WTC11 (cell line): ENCODE results near the gene SMARCD3.

ENCODE experiments used
- IRF2 ChIP-seq: sonication (generic); formaldehyde crosslinking; IDR thresholded peaks from 2 replicates; pipeline ENCODE4 v1.8.0; 2022; ENCODE audit warnings: low read depth, missing genetic modification reagents, borderline replicate concordance
- TF ChIP-seq, protein P1 (sequence below): fragments of 200-600 bp; IDR thresholded peaks from 2 replicates; pipeline ENCODE4 v1.8.0; 2022; ENCODE audit warnings: antibody characterized with exemption
- TF ChIP-seq, protein P2 (sequence below): fragments of 250-450 bp; sonication (Bioruptor Pico); IDR thresholded peaks from 2 replicates; pipeline ENCODE4 v1.9.0; 2021; ENCODE audit warnings: mild to moderate bottlenecking
- TF ChIP-seq, protein P3 (sequence below): sonication (generic); formaldehyde crosslinking; IDR thresholded peaks from 2 replicates; pipeline ENCODE4 v1.8.1; 2023; ENCODE audit warnings: mild to moderate bottlenecking, missing genetic modification reagents

DNA sequence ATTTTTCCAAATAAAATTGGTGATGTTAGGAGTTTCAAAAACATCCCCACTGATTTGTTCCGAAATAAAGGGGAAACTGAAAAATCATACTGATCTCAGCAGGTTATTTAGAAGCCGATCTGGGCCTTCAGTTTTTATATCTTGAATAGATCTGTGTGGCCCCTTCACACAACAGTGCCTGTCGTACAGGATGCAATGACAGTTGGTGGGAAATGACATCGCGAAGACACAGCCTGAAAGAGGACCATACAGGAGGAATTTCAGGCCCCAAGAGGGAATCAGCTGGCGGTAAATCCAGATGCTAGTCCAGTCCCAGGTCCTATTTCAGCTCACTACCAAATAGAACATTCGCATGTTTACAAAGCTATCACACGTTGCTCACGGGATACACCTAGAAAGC lies 41.2 kb downstream of the SMARCD3 start:
- TF ChIP-seq, protein P1, sequence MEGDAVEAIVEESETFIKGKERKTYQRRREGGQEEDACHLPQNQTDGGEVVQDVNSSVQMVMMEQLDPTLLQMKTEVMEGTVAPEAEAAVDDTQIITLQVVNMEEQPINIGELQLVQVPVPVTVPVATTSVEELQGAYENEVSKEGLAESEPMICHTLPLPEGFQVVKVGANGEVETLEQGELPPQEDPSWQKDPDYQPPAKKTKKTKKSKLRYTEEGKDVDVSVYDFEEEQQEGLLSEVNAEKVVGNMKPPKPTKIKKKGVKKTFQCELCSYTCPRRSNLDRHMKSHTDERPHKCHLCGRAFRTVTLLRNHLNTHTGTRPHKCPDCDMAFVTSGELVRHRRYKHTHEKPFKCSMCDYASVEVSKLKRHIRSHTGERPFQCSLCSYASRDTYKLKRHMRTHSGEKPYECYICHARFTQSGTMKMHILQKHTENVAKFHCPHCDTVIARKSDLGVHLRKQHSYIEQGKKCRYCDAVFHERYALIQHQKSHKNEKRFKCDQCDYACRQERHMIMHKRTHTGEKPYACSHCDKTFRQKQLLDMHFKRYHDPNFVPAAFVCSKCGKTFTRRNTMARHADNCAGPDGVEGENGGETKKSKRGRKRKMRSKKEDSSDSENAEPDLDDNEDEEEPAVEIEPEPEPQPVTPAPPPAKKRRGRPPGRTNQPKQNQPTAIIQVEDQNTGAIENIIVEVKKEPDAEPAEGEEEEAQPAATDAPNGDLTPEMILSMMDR = no peak
- TF ChIP-seq, protein P2, sequence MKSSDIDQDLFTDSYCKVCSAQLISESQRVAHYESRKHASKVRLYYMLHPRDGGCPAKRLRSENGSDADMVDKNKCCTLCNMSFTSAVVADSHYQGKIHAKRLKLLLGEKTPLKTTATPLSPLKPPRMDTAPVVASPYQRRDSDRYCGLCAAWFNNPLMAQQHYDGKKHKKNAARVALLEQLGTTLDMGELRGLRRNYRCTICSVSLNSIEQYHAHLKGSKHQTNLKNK (CRISPR knock-in tag) = no peak
- no peak for TF ChIP-seq IRF2 (CRISPR knock-in tag)
- TF ChIP-seq, protein P3, sequence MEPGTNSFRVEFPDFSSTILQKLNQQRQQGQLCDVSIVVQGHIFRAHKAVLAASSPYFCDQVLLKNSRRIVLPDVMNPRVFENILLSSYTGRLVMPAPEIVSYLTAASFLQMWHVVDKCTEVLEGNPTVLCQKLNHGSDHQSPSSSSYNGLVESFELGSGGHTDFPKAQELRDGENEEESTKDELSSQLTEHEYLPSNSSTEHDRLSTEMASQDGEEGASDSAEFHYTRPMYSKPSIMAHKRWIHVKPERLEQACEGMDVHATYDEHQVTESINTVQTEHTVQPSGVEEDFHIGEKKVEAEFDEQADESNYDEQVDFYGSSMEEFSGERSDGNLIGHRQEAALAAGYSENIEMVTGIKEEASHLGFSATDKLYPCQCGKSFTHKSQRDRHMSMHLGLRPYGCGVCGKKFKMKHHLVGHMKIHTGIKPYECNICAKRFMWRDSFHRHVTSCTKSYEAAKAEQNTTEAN (CRISPR knock-in tag) = no peak
